ENCODE results near the gene CELF4.

DNA sequence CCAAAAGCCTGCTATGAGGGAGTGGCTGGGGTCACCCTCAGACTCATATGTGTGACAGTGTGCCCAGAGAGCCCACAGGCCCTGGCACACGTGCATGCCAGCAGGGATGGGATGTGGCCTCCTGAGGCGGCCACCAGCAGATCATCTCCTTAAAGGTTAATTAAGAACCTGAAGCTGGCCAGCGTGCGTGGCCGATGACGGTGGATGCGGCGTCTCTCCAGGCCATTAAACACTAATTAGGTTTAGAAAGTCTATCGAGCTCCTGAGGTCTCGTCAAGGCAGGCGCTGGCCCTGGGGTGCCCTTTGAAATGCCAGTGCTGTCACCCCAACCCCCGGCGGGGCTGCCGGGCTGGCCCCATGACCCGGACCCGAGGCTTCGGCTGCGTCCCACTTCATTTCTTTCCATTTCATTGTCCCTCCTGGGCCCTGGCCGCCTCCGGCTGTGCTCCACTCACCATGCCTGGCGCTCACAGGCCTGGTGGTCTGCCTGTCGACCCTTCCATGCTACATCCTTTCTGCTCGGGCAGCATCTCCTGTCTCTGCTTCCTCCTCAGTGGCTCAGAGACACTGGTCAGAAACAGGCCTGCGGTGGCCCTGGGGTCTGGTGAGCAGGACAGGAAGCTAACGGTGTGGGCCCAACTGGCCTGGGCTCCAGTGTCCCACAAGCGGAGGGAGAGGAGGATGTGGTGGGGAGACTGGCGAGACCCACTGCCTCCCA, 228.9 kb downstream of the CELF4 start:
- TF ChIP-seq, protein P1, sequence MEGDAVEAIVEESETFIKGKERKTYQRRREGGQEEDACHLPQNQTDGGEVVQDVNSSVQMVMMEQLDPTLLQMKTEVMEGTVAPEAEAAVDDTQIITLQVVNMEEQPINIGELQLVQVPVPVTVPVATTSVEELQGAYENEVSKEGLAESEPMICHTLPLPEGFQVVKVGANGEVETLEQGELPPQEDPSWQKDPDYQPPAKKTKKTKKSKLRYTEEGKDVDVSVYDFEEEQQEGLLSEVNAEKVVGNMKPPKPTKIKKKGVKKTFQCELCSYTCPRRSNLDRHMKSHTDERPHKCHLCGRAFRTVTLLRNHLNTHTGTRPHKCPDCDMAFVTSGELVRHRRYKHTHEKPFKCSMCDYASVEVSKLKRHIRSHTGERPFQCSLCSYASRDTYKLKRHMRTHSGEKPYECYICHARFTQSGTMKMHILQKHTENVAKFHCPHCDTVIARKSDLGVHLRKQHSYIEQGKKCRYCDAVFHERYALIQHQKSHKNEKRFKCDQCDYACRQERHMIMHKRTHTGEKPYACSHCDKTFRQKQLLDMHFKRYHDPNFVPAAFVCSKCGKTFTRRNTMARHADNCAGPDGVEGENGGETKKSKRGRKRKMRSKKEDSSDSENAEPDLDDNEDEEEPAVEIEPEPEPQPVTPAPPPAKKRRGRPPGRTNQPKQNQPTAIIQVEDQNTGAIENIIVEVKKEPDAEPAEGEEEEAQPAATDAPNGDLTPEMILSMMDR (IDR thresholded peaks at IDR 0.05; ENCODE audit: insufficient read depth, low read length, poor library complexity, severe bottlenecking) = no peak
- TF ChIP-seq EZH2phosphoT487 (conservative IDR thresholded peaks at IDR 0.05; ENCODE audit: low read length) = no peak
